AG04449 (cell line): ENCODE results near the gene LCT.

Experiments
- CTCF ChIA-PET: fragments of 350-600 bp; formaldehyde crosslinking; extraction: SDS; loops from one replicate; lab custom pipeline; 2021; ENCODE audit warnings: antibody characterized with exemption; lab: Yijun Ruan, JAX
- POLR2A ChIA-PET: fragments of 400-600, 350-600 bp; formaldehyde crosslinking; extraction: SDS; loops from one replicate; lab custom pipeline; 2020; ENCODE audit warnings: antibody characterized with exemption, inconsistent platforms; lab: Yijun Ruan, JAX
- DNase-seq: peaks from one replicate; pipeline ENCODE4 v3.0.0-alpha.2; 2010; ENCODE audit warnings: low read depth, low spot score
- H3K4me3 ChIP-seq: 2 replicates; pipeline ENCODE4 v1.5.1; 2011; ENCODE audit warnings: low read depth, mild to moderate bottlenecking, control low read depth, low read length
- TF ChIP-seq, protein P1 (sequence below): IDR thresholded peaks from one replicate; pipeline ENCODE4 v1.5.1; 2011; ENCODE audit warnings: mild to moderate bottlenecking, moderate library complexity, low read length, control low read depth, inconsistent platforms; ENCODE audit not compliant: insufficient read depth; ENCODE audit errors: missing control alignments

LCT gene

DNA sequence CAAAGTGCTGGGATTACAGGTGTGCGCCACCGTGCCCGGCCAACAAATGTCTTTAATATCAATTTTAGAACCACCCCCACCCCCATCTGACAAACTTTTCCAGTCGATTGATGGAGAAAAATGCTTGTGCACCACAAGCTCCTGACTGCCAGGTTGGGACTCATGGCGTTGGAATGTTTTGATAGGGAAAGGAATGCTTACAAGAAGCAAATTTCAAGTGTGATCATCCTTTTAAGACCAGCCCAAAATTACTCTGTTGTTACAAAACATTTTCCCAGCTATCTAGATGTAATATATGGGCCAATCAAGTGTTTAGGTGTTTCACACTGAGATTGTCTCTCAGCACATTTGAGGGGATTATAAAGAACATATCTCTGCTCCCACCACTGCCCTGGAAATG is 50.2 kb downstream of the LCT start:
- CTCF ChIA-PET = interaction anchor here (1.0 to 9.1 kb wide), 5 partner anchors 11 to 38 kb away, joined by 3 to 127 read pairs (median 3); no protein-coding TSS in a partner anchor
- no peak overlapping the region for H3K4me3 ChIP-seq
- TF ChIP-seq, protein P1, sequence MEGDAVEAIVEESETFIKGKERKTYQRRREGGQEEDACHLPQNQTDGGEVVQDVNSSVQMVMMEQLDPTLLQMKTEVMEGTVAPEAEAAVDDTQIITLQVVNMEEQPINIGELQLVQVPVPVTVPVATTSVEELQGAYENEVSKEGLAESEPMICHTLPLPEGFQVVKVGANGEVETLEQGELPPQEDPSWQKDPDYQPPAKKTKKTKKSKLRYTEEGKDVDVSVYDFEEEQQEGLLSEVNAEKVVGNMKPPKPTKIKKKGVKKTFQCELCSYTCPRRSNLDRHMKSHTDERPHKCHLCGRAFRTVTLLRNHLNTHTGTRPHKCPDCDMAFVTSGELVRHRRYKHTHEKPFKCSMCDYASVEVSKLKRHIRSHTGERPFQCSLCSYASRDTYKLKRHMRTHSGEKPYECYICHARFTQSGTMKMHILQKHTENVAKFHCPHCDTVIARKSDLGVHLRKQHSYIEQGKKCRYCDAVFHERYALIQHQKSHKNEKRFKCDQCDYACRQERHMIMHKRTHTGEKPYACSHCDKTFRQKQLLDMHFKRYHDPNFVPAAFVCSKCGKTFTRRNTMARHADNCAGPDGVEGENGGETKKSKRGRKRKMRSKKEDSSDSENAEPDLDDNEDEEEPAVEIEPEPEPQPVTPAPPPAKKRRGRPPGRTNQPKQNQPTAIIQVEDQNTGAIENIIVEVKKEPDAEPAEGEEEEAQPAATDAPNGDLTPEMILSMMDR = no peak
- POLR2A ChIA-PET = interaction anchor here (0.6 to 1.0 kb wide), 2 partner anchors 11 to 42 kb away, joined by 3 read pairs; no protein-coding TSS in a partner anchor
- peak; percentile 91 for DNase-seq

- ChIA-PET CTCF (interaction anchor here (9.1 kb wide), 1 partner anchor 12 kb away, joined by 127 read pairs; no protein-coding TSS in a partner anchor), POLR2A (no interaction called here)
- H3K4me3 ChIP-seq = no peak overlapping the region
- TF ChIP-seq, protein P1 = no peak
- DNase-seq = no peak
These were observed 52.0 kb downstream of the LCT start for GRCh38 chr2:135785032-135785431.

GRCh38 chr2:135783439-135783838 is 53.5 kb downstream of the LCT start:
- no peak overlapping the region for H3K4me3 ChIP-seq
- CTCF ChIA-PET = interaction anchor here (0.6 to 9.1 kb wide), 4 partner anchors 14 to 663 kb away, joined by 3 to 127 read pairs (median 3); no protein-coding TSS in a partner anchor
- POLR2A ChIA-PET = no interaction called here
- TF ChIP-seq, protein P1 = no peak
- DNase-seq = no peak

DNA sequence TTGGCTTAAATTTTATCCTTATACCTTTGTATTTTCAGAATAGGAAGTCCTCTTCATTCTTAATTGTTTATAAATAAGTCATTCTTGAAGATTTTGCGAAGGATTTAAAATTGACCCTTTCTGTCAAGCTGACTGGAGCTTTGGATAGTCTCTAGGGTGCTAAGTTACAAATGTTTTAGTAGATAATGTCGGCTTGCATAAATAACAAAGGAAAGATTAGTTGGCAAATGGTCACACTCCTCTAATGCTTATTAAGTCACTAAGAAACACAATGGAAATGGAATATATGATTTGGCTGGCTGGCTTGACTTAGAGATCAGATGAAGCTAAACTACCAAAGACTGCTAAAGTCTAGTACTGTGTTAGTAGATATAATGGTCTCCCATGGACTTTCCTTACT is 54.8 kb downstream of the LCT start:
- POLR2A ChIA-PET = no interaction called here

GRCh38 chr2:135776367-135776766 is 60.6 kb downstream of the LCT start:
- ChIA-PET POLR2A (no interaction called here), CTCF (no interaction called here)
- TF ChIP-seq, protein P1 = no peak
- no peak for DNase-seq
- no peak overlapping the region for H3K4me3 ChIP-seq

More for the DNA sequence above, 54.8 kb downstream of the LCT start:
- DNase-seq = no peak
- TF ChIP-seq, protein P1 = no peak
- no peak overlapping the region for H3K4me3 ChIP-seq
- CTCF ChIA-PET = interaction anchor here (1.2 to 9.1 kb wide), 3 partner anchors 15 to 38 kb away, joined by 4 to 127 read pairs (median 4); no protein-coding TSS in a partner anchor

GRCh38 chr2:135775420-135775819 is 61.6 kb downstream of the LCT start:
- POLR2A ChIA-PET = no interaction called here
- H3K4me3 ChIP-seq = no peak overlapping the region
- TF ChIP-seq, protein P1 = no peak
- no peak for DNase-seq
- CTCF ChIA-PET = interaction anchor here (0.6 to 0.7 kb wide), 2 partner anchors 22 to 785 kb away, joined by 3 read pairs; no protein-coding TSS in a partner anchor
